ENCODE measurements around the gene JOSD1.
A peak's percentile ranks its signal among the peaks of the same experiment; 100 is the strongest.

Gene JOSD1

DNA sequence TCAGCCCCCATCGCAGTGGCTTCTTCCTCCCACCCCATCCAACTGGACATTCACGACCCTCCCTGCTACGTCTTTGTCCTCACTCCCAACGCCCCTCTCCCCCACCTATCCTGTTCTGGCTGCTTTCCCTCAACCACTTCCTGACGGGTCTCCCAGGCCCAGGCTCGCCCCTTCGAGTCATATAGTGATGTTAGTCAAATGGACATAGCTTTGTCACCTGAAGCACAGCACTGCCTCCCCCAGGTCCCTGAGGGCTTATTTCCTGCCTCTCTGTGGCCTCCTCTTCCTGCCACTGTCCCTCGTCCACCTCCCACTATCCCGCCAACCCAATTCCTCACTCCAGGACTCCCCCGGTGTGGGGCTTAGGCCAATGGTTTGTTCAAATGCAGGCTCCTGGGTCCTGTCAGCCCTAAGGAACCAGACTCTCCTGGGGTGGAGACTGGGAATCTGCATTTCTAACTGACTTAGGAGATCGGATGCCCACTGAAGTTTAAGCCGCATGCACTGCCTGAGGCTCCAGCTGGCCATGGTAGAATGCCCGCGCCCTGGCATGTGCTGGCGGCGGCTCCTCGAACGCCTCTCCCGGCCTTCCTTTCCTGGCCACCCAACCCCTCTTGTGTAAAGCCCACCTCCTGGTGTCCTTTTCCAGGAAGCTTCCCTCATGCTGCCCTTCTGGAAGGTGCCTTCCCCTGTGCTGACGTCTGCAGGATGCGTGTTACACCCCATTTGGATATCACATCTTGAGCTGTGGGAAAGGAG lies 36.7 kb upstream of the JOSD1 start:
- Mint-ChIP-seq H3K36me3 (ENCODE audit: low read depth) (peaks cover 78% of the 10 kb centered on the region), H3K4me1 (ENCODE audit: low read depth) (peaks cover 49% of the 10 kb centered on the region), H3K27ac (peak overlapping the region; percentile 74), H3K27me3 (no peaks in the 10 kb centered on the region), H3K4me3 (no peak overlapping the region), H3K9me3 (no peaks in the 10 kb centered on the region)

DNA sequence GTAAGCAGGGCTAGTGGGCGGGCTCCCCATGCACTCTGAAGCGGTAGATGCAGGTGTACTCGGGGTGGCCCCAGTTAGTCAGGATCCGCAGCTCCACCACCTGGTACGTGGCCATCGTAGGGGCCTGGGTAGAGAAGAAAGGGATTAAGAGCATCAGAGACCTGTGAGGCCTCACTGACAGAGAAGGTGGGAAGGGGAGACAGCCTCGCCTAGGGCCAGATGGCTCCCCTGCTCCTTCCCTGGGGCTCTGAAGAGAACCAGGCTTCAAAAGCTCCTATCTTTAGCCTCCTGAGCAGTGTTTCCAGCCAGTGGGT lies 35.5 kb upstream of the JOSD1 start:
- Mint-ChIP-seq H3K4me3 (no peak overlapping the region), H3K27ac (peak overlapping the region; percentile 50), H3K36me3 (ENCODE audit: low read depth) (peaks cover 68% of the 10 kb centered on the region), H3K27me3 (no peaks in the 10 kb centered on the region), H3K4me1 (ENCODE audit: low read depth) (peaks cover 49% of the 10 kb centered on the region), H3K9me3 (no peaks in the 10 kb centered on the region)

DNA sequence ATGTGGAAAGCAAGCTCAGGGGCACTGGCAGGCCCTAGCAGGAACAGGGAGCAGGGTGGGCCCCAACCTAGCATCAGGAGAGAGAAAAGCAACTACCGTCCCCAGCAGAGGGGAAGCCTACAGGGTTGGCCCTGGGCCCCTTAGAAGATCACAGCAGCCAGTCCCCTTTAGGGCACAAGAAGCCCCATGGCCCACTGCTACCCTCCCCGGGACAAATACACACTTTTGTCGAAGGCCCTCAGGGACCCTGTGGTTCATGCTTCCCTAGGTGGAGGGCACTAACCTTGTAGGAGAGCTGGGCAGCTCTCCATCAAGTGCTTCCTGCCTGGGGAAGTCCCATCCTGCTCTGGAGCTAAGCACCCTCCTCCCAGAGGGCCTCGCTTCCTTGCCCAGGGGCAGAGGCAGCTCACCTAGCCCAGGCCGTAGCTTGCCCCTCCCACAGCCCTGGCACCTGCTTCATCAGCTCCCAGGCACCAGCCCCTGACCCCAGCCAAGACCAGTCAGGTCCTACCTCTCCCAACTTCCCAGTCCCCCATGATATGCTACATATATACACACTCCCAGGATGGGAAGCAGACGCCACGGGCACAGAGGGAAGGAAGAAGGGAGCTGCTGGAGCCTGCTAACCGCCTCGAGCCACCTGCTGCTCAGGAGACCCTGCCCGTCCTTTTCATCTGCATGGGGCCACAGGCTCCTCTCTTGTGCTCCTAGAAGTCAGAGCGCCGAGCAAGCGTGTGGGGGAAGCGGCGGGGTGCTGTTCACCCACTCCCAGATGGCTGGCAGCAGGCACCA lies 34.9 kb upstream of the JOSD1 start:
- Mint-ChIP-seq H3K9me3 (no peaks in the 10 kb centered on the region), H3K4me1 (ENCODE audit: low read depth) (peaks cover 44% of the 10 kb centered on the region), H3K27ac (peak overlapping the region; percentile 50), H3K4me3 (no peak overlapping the region), H3K36me3 (ENCODE audit: low read depth) (peaks cover 62% of the 10 kb centered on the region), H3K27me3 (no peaks in the 10 kb centered on the region)

DNA sequence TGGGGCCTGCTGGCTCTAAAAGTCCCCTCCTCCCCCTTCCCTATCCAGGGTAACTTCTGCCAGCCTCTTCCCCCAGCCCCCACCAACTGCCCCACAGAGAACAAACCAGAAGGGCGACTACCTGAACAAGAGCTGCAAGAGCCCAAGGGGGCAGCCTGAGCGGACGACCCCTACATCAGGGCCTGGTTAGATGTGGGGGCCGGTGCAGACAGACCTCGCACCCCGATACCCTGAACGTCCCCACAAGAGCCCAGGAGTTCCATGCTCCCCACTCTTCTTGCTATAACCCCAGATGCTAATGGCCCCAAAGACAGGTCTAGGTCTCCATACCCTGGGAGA lies 34.4 kb upstream of the JOSD1 start:
- Mint-ChIP-seq H3K36me3 (ENCODE audit: low read depth) (peaks cover 63% of the 10 kb centered on the region), H3K4me1 (ENCODE audit: low read depth) (peaks cover 44% of the 10 kb centered on the region), H3K27ac (peak overlapping the region; percentile 50), H3K27me3 (no peaks in the 10 kb centered on the region), H3K9me3 (no peaks in the 10 kb centered on the region), H3K4me3 (no peak overlapping the region)

DNA sequence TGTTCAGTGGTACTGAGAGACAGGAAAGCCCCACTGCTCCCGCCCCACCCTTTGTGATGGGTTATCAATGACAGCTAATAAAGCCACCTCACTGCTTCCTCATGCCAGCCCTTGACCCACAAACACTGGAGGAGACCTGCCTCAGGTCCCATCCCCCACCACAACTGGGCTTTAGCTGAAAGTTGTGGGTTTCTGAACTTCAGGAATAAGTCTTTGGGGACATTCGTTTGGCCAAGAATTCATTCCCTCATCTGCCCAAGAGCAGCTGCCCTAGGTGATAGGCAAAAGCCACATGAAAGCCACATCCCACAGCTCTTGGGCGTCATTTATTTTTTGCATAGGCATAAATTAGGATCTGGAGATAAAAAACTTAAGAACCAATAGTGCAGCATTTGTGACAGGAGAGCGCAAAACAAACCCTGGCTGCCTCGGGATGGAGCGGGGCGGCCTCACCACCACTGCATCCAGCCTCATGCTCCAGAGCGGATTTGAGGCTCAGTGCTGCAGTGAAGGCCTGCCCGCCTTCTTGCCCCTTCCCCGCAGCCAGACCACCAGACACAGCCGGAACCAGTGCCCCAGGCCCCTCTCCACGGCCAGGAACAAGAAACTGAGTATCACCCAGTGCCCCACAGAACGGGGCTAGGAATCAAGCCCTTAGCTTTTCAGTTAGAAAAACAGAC lies 33.8 kb upstream of the JOSD1 start:
- Mint-ChIP-seq H3K9me3 (no peaks in the 10 kb centered on the region), H3K27me3 (no peaks in the 10 kb centered on the region), H3K27ac (peak overlapping the region; percentile 75), H3K4me3 (no peak overlapping the region), H3K4me1 (ENCODE audit: low read depth) (peaks cover 40% of the 10 kb centered on the region), H3K36me3 (ENCODE audit: low read depth) (peaks cover 62% of the 10 kb centered on the region)

DNA sequence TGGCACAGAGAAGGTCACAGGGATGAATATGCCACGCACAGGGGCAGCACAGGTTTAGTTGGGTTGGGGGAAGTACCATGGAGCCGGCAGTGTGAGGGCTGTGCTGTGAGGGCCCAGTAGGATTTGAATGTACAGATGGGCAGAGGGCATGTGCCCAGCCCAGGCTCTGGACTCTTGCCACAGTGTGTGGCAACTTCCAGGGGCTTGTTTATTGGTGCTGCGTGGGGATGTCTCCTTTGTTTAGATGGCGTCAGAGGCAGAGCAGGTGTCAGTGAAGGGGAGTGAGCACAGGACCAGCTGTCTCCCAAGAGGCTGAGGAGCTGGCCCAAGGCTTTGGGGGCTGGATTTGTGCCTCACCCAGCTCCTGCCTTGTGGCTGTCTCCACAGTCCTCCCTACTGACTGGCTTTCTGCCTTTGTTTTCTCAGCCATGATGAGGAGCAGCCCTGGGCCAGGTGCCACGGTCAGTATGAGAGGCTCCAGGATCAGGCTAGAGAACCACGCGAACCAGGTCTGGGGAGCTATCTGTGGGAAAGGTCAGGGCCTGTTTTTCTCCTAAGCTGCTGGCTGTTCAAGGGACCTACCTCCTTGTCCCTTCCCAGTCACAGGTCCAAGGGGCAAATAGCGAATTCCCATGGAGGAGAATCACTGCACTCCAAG lies 33.1 kb upstream of the JOSD1 start:
- Mint-ChIP-seq H3K27me3 (no peaks in the 10 kb centered on the region), H3K36me3 (ENCODE audit: low read depth) (peaks cover 61% of the 10 kb centered on the region), H3K4me1 (ENCODE audit: low read depth) (peaks cover 40% of the 10 kb centered on the region), H3K4me3 (no peak overlapping the region), H3K27ac (peak overlapping the region; percentile 75), H3K9me3 (no peaks in the 10 kb centered on the region)

DNA sequence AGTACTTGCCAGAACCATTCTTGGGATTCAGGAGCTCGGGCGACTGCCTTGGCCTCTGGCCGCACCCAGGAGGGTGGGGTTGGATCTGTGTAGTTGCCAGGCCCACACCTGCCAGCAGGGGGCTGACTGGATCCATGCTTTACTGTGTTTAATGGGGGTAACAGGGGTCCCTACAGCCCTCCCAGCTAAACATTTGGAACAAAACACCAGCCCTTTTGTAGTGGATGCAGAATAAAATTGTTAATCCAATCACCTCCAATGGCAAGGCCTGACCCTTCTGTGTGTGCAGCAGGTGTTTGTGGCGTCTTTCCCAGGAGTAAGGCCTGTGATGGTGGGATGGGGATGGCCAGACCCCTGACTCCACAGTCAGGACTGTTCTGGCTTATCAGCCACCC lies 32.6 kb upstream of the JOSD1 start:
- H3K27me3 Mint-ChIP-seq: no peaks in the 10 kb centered on the region
- H3K4me1 Mint-ChIP-seq (ENCODE audit: low read depth): peaks cover 40% of the 10 kb centered on the region
- no peaks in the 10 kb centered on the region for H3K9me3 Mint-ChIP-seq
- no peak overlapping the region for H3K4me3 Mint-ChIP-seq
- H3K27ac Mint-ChIP-seq: peak overlapping the region; percentile 71
- H3K36me3 Mint-ChIP-seq (ENCODE audit: low read depth): peaks cover 63% of the 10 kb centered on the region

DNA sequence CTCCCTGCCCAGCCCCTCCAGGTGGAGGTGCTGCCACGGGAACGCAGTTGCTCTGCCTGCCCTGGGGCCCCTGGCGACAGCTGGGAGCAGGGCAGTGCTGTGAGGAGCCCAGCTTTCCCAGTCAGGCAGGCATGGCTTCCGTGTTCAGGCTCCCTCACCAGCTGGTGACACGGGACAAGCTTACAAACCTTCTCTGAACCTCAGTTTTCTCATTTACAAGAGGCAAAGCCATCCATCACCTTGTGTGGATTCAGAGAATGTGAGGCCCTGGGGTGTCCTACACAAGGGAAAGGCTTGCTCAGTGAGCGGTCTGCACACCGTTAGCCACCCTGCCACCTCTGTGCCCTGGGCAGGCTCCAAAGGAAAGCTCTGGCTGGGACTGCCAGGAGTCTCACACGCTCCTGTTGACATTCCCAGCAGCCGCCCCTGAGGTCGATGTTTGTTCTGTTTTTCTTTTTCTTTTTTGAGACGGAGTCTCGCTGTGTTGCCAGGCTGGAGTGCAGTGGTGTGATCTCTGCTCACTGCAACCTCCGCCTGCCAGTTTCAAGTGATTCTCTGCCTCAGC lies 31.6 kb upstream of the JOSD1 start:
- H3K4me3 Mint-ChIP-seq: no peak overlapping the region
- H3K4me1 Mint-ChIP-seq (ENCODE audit: low read depth): peaks cover 35% of the 10 kb centered on the region
- no peaks in the 10 kb centered on the region for H3K27me3 Mint-ChIP-seq
- H3K9me3 Mint-ChIP-seq: no peaks in the 10 kb centered on the region
- peaks cover 61% of the 10 kb centered on the region for H3K36me3 Mint-ChIP-seq (ENCODE audit: low read depth)
- H3K27ac Mint-ChIP-seq: no peak overlapping the region

DNA sequence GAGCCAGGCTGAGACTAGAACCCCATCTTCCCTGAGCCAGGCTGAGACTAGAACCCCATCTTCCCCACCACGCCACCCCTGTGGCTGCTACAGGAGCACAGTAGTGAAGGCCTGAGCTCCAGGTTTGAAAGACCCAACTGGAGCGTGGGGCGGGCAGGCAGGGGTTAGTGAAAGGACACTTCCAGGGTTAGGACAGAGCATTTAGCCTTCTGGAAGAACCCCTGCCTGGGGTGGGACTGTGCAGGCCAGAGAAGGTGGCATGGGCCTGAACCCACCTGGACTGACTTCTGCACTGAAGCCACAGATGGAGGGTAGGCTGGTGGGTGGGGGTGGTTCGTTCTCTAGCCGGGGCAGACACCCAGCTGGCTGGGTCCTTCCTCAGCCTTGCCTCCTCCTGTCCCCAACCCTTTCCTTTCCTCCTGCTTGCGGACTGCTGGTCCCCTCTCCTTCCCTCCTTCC lies 31.0 kb upstream of the JOSD1 start:
- H3K4me3 Mint-ChIP-seq: no peak overlapping the region
- peaks cover 61% of the 10 kb centered on the region for H3K36me3 Mint-ChIP-seq (ENCODE audit: low read depth)
- no peaks in the 10 kb centered on the region for H3K27me3 Mint-ChIP-seq
- no peaks in the 10 kb centered on the region for H3K9me3 Mint-ChIP-seq
- H3K27ac Mint-ChIP-seq: no peak overlapping the region
- peaks cover 29% of the 10 kb centered on the region for H3K4me1 Mint-ChIP-seq (ENCODE audit: low read depth)

DNA sequence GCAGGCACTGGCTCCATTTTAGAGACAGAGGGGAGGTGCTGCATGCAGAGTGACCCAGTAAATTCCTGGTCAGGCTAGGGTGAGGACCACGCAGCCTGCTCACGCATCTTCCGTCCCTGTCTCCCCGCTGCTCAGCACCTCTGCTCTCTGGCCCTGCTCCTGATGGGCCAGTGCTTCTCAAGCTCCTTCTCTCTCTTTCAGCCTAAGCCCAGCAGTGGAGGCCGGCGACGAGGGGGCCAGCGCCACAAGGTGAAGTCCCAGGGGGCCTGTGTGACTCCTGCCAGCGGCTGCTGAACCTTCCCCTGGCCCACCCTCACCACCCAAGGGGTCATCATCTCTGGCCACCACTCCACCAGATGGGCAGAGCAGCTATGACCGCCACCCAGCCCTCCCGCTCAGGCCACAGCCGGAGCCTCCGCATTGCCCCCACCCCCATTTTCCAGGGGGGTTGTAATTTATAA lies 29.7 kb upstream of the JOSD1 start:
- peaks cover 21% of the 10 kb centered on the region for H3K4me1 Mint-ChIP-seq (ENCODE audit: low read depth)
- H3K27me3 Mint-ChIP-seq: no peaks in the 10 kb centered on the region
- H3K36me3 Mint-ChIP-seq (ENCODE audit: low read depth): peaks cover 61% of the 10 kb centered on the region
- no peak overlapping the region for H3K4me3 Mint-ChIP-seq
- H3K27ac Mint-ChIP-seq: no peak overlapping the region
- no peaks in the 10 kb centered on the region for H3K9me3 Mint-ChIP-seq

DNA sequence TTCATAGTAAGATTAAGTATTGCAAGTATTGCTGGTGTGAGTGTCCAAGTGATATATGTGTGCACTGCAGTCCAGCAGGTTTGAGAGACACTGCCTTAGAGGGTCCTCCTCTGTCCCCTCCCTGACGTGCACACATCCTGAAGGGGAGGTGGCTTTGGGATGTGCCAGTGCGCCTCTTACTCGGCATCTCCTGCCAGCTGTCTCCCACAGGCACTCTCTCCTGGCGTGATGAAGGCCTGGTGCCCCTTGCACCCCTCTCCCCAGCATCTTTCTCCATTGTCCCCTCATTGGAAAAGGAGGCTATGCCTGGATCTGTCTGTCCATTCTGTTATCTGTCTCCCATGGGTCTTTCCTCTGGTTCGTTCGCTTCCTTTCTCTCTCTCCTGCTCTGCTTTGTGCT lies 29.2 kb upstream of the JOSD1 start:
- Mint-ChIP-seq H3K4me3 (no peak overlapping the region), H3K27ac (no peak overlapping the region), H3K4me1 (ENCODE audit: low read depth) (peaks cover 16% of the 10 kb centered on the region), H3K36me3 (ENCODE audit: low read depth) (peaks cover 62% of the 10 kb centered on the region), H3K9me3 (no peaks in the 10 kb centered on the region), H3K27me3 (no peaks in the 10 kb centered on the region)

DNA sequence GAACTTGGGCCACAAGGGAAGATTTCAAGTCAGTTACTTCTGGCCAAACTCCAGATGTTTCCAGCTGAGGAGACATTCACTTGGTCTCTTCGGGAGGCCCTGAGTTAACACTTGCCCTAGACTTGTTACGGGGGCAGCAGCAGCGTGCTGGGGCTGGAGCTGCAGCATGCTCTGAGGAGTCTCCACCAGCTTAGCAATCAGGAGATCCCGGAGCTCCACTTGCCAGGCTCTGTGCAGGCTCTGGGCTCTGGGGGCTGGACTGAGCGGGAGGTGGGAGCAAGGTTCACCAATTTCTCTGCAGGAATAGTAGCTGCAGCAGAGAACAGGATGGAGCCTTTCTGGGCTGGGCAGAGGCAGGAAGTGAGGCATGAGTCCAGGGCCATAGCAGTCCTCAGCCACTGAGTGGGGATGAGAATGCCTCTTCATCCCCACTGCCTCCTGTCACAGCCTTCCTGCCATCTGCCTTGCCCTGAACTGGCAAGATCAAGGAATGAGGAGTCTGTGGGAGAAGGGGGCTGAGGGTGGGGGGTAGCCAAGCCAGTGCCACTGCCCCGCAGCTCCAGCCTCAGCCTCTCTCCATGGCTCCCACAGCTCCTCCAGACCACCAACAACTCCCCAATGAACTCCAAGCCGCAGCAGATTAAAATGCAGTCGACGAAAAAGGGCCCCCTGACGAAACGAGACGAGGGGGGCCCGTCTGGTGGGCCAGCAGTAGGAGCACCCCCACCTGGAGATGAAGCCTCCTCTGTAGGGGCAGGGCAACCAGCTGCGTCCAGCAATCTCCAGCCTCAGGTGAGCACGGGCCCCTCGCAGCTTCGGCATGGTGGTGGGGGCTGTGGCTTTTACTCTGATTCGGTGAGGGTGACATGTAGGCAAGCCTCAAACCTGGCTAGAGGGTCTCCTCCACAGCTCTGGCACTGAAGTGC lies 28.4 kb upstream of the JOSD1 start:
- Mint-ChIP-seq H3K27me3 (no peaks in the 10 kb centered on the region), H3K27ac (no peak overlapping the region), H3K4me1 (ENCODE audit: low read depth) (peaks cover 9% of the 10 kb centered on the region), H3K4me3 (no peak overlapping the region), H3K36me3 (ENCODE audit: low read depth) (peaks cover 63% of the 10 kb centered on the region), H3K9me3 (no peaks in the 10 kb centered on the region)

DNA sequence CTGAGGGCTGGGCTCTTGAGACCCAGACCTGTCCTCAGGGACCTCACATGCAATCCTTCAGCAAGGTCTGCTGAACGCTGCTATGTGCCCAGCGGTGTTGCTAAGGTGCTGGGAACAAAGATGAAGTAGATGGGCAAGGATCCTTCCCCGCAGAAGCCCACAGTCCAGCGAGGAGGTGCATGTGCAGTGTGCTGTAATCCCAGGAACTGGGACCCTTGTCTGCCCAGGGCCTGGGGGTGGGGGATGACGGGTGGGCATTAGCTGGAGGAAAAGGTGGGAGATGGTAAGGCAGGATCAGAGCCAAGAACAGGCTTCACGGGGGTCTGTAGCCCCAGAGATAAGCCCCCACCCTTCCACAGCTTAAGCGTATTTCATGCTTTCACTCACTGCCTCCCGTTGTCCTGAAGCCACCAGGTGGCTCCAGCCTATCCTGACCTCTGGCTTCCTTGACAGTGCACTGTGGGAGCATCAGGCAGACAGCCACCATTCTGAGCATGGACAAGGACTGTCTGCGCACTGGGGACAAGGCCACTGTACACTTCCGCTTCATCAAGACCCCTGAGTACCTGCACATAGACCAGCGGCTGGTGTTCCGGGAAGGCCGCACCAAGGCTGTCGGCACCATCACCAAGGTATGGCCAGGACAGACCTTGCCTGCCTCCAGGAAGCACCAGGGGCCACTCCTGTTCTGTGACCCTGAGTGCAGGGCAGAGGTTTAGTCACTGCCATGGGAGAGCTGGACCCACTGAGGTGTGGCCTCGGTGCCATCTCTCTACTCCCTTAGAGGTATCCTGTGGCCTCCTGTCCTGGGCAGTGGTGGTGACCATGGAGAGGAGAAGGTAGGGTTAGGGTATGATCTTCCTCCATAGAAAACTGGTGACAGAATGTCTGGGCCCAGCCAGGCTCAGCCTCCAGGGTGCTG lies 27.0 kb upstream of the JOSD1 start:
- H3K9me3 Mint-ChIP-seq: no peaks in the 10 kb centered on the region
- H3K36me3 Mint-ChIP-seq (ENCODE audit: low read depth): peaks cover 65% of the 10 kb centered on the region
- no peaks in the 10 kb centered on the region for H3K27me3 Mint-ChIP-seq
- no peak overlapping the region for H3K4me3 Mint-ChIP-seq
- H3K27ac Mint-ChIP-seq: no peak overlapping the region
- H3K4me1 Mint-ChIP-seq (ENCODE audit: low read depth): no peaks in the 10 kb centered on the region
